HepG2 (cell line): ENCODE results near the gene AKAP8L. TPM values are rescaled to one million over a fixed set of nuclear protein-coding genes. Genes with fewer than 3 reads are reported as not detected.

Experiments
- ADNP ChIP-seq: sonication (generic); formaldehyde crosslinking; IDR thresholded peaks from 2 replicates; pipeline ENCODE4 v1.4.0; 2020; ENCODE audit warnings: missing genetic modification reagents
- GMEB1 ChIP-seq: sonication (generic); formaldehyde crosslinking; IDR thresholded peaks from 2 replicates; pipeline ENCODE4 v1.5.1; 2020; ENCODE audit warnings: missing genetic modification reagents, mild to moderate bottlenecking, borderline replicate concordance
- GRHL1 ChIP-seq: sonication (generic); formaldehyde crosslinking; conservative IDR thresholded peaks from 2 replicates; pipeline ENCODE4 v1.8.0; 2022; ENCODE audit warnings: missing genetic modification reagents
- PBX3 ChIP-seq: sonication (generic); formaldehyde crosslinking; IDR thresholded peaks from 2 replicates; pipeline ENCODE4 v1.8.1; 2023; ENCODE audit warnings: missing genetic modification reagents, inconsistent platforms, borderline replicate concordance
- SATB2 ChIP-seq: sonication (generic); formaldehyde crosslinking; IDR thresholded peaks from 2 replicates; pipeline ENCODE4 v1.5.0; 2020; ENCODE audit warnings: missing genetic modification reagents
- ZBTB21 ChIP-seq: sonication (generic); formaldehyde crosslinking; IDR thresholded peaks from 2 replicates; pipeline ENCODE4 v1.4.0; 2020; ENCODE audit warnings: missing genetic modification reagents
- ZC3H13 ChIP-seq: sonication (generic); formaldehyde crosslinking; IDR thresholded peaks from 2 replicates; pipeline ENCODE4 v1.8.1; 2023; ENCODE audit warnings: mild to moderate bottlenecking, missing genetic modification reagents, moderate library complexity
- ZMYM2 ChIP-seq: sonication (generic); formaldehyde crosslinking; IDR thresholded peaks from 2 replicates; pipeline ENCODE4 v1.8.0; 2022; ENCODE audit warnings: mild to moderate bottlenecking, missing genetic modification reagents
- ZNF10 ChIP-seq: sonication (generic); formaldehyde crosslinking; IDR thresholded peaks from 2 replicates; pipeline ENCODE4 v1.4.0; 2020; ENCODE audit warnings: mild to moderate bottlenecking, low read depth, missing genetic modification reagents, borderline replicate concordance
- ZNF18 ChIP-seq: sonication (generic); formaldehyde crosslinking; IDR thresholded peaks from 2 replicates; pipeline ENCODE4 v1.8.0; 2022; ENCODE audit warnings: mild to moderate bottlenecking, missing genetic modification reagents; ENCODE audit not compliant: insufficient replicate concordance
- ZNF335 ChIP-seq: sonication (generic); formaldehyde crosslinking; IDR thresholded peaks from 2 replicates; pipeline ENCODE4 v1.4.0; 2020; ENCODE audit warnings: missing genetic modification reagents
- ZNF513 ChIP-seq: sonication (generic); formaldehyde crosslinking; conservative IDR thresholded peaks from 2 replicates; pipeline ENCODE4 v1.5.0; 2020; ENCODE audit warnings: missing genetic modification reagents
- ZNF543 ChIP-seq: sonication (generic); formaldehyde crosslinking; IDR thresholded peaks from 2 replicates; pipeline ENCODE4 v1.4.0; 2020; ENCODE audit warnings: mild to moderate bottlenecking, missing genetic modification reagents
- ZNF552 ChIP-seq: sonication (generic); formaldehyde crosslinking; IDR thresholded peaks from 2 replicates; pipeline ENCODE4 v1.9.0; 2022; ENCODE audit warnings: missing genetic modification reagents, mild to moderate bottlenecking, borderline replicate concordance
- ZNF800 ChIP-seq: sonication (generic); formaldehyde crosslinking; IDR thresholded peaks from 2 replicates; pipeline ENCODE4 v1.4.0; 2020; ENCODE audit warnings: missing genetic modification reagents
- ZSCAN12 ChIP-seq: sonication (generic); formaldehyde crosslinking; IDR thresholded peaks from 2 replicates; pipeline ENCODE4 v1.9.0; 2021; ENCODE audit warnings: mild to moderate bottlenecking, missing genetic modification reagents
- polyA plus RNA-seq, 8 experiments: library from polyadenylated mRNA; depleted of rRNA in 3 of 8; stranded (reverse) in 7 of 8; unstranded in 1 of 8; fragments of >200 nt; fragmentation: Illumina TruSeq in 4 of 8; extraction: Trizol in 4 of 8; gene quantifications; 2 replicates each; pipeline versions ENCODE4 v1.2.1 to v1.2.3, GENCODE V29; 2011 to 2016; ENCODE audit warnings: low read depth in 4 of 8, missing spikeins in 1 of 8, mixed read lengths in 1 of 8; ENCODE audit not compliant: insufficient read depth in 1 of 8
- total RNA-seq, 5 experiments: library from RNA; depleted of rRNA; stranded (reverse); fragments of >200 nt; fragmentation: Illumina TruSeq; extraction: Trizol; gene quantifications; 2 replicates each; pipeline ENCODE4 v1.2.3, GENCODE V29; 2016; ENCODE audit warnings: low read depth in 1 of 5

AKAP8L gene
- total and polyA plus RNA-seq, 2 of the 13 experiments (the other 11 are each of a cell fraction or from before 2014, with no cell fraction given): 48.2 to 49.6 TPM

- TF ChIP-seq ZBTB21 (CRISPR knock-in tag): no peak
- no peak for TF ChIP-seq SATB2 (CRISPR knock-in tag)
- TF ChIP-seq ZNF513 (CRISPR knock-in tag): 0 out of 2 replicates have a peak, but pooled peaks have one; percentile 15
- TF ChIP-seq ZNF543 (CRISPR knock-in tag): no peak; the same call in 1 of the 2 replicates
- peak; percentile 86 for TF ChIP-seq GMEB1 (CRISPR knock-in tag)
- TF ChIP-seq ZNF10 (CRISPR knock-in tag): no peak
- 0 out of 2 replicates have a peak, but pooled peaks have one; percentile 9 for TF ChIP-seq ZSCAN12 (CRISPR knock-in tag)
- TF ChIP-seq ZMYM2: no peak
- 0 out of 2 replicates have a peak, but pooled peaks have one; percentile 22 for TF ChIP-seq ZNF800 (CRISPR knock-in tag)
- TF ChIP-seq PBX3 (CRISPR knock-in tag): no peak; the same call in 1 of the 2 replicates
- TF ChIP-seq GRHL1: no peak; the same call in 1 of the 2 replicates
- peak; percentile 66 for TF ChIP-seq ZNF18
- peak; percentile 94; the same call in 1 of the 2 replicates for TF ChIP-seq ZC3H13
- TF ChIP-seq ZNF552 (CRISPR knock-in tag): no peak
- TF ChIP-seq ZNF335: peak; percentile 41; the same call in 1 of the 2 replicates
- no peak for TF ChIP-seq ADNP (CRISPR knock-in tag)
These were observed 39.4 kb downstream of the AKAP8L start, which contains the start of gene AKAP8 (continued) for GRCh38 chr19:15379083-15379998.
